ENCODE data around the gene TRIP6. TPM values are rescaled to one million over a fixed set of nuclear protein-coding genes. Genes with fewer than 3 reads are reported as not detected.

TRIP6 gene
- total RNA-seq, 4 donors from 2014 or later: 81.4 to 109 (median 93.7) TPM

DNA sequence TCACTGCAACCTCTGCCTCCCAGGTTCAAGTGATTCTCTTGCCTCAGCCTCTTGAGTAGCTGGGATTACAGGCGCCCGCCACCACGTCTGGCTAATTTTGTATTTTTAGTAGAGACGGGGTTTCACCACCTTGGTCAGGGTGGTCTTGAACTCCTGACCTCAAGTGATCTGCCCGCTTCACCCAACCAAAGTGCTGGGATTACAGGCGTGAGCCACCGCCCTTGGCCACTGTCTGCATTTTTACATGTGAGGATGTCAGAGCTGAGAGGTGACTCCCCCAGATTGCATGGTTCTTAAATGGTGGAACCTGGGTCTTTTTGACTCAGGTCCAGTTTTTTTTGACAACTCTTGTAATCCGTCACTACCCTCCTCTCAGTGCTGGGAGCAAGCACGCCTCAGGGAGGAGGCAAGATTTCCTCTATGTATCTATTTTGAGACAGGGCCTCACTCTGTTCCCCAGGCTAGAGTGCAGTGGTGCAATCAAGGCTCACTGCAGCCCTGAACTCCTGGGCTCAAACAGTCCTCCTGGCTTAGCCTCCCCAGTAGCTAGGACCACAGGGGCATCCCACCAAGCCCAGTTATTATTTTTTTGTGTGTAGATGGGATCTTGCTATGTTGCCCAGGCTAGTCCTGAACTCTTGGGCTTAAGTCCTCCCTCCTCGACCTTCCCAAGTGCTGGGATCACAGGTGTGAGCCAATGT lies 6.6 kb downstream of the TRIP6 start:
- no peaks in the 10 kb centered on the region for H3K9me3 ChIP-seq
- no peaks in the 10 kb centered on the region for H3K27me3 ChIP-seq
- intact Hi-C loops (cut with DNase I): no loop called here
- no peak for DNase-seq
- H3K4me1 ChIP-seq: peaks cover 13 to 61% (median 45%) of the 10 kb centered on the region in 3 donors
- TF ChIP-seq CTCF (IDR thresholded peaks at IDR 0.05) (no peak), POLR2A (IDR thresholded peaks at IDR 0.05) (no peak)
- H3K27ac ChIP-seq: peak overlapping the region; percentile 97 to 99 (median 98)
- H3K4me3 ChIP-seq: peak overlapping the region in 3 of 4 donors; percentile 86 to 100 (median 92)
- peaks cover 7 to 76% (median 8%) of the 10 kb centered on the region in 3 donors for H3K36me3 ChIP-seq
- 89 to 91% methylated on average over 8 to 10 of the region's 10 CpGs for WGBS, 2 donors

DNA sequence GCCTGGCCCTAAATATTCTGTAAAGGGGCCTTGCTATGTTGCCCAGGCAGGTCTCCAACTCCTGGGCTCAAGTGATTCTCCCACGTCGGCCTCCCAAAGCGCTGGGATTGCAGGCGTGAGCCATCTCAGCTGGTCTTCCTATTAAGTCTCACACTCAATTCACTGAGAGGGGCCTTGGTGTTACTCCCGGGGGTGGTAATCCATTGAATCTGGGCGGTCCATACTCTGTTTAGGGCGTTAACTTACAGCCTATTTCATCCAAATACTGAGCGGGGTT lies 7.1 kb downstream of the TRIP6 start:
- Histone ChIP-seq H3K36me3 (peaks cover 7 to 77% (median 8%) of the 10 kb centered on the region in 3 donors), H3K4me1 (peaks cover 8 to 61% (median 40%) of the 10 kb centered on the region in 3 donors)
- 28% methylated on average over 6 of the region's 8 CpGs; no CpG with 5 or more reads in 1 of the 2 donors for WGBS, 2 donors

DNA sequence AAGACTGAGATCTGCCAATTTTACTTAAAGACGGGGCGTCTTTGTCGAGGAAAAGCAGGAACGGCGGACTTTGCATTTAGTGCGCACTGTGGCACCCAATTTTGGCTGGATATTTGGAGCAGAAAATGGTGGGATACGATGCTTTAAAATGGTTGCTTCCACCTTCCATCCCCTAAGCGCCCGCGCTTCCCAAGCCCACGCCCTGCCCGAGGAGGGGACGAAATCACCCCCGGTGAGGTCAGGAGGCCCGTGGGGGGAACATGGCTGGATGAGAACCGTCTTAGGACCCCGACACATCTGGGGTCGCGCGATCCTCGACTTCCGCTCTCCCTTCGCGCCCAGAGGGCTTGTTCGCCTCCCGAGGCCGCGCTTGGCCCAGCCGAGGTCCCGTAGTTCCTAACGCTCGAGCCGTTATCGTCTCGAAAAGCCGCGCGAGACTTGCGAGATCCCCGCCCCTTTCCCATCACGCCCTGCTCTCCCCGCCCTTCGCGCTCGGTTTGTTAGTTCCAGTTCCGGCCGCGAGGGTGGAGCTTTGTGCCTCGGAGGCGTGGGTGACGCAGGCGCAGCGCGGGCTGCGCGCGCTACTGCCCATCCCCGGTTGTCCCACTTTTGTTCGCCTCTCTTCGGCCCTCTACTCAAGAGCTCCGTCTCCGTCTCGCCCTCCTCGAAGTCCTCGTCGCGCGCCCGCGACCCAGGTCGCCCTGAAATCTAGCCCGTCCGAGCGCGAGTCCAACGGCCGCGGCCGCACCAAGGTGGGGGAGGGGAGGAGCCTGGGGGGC lies 7.6 kb downstream of the TRIP6 start, which contains the start of gene SRRT:
Gene SRRT, plus strand, starts transcription at position 527 of the 779 bp plus-strand sequence. CDS start 488 bp downstream, outside the sequence.
- Histone ChIP-seq H3K36me3 (peaks cover 7 to 78% (median 8%) of the 10 kb centered on the region in 3 donors), H3K4me1 (peaks cover 8 to 59% (median 36%) of the 10 kb centered on the region in 3 donors), H3K9me3 (no peaks in the 10 kb centered on the region), H3K27ac (peak within 1 kb of the TSS; percentile 97 to 99 (median 98)), H3K27me3 (no peaks in the 10 kb centered on the region), H3K4me3 (peak within 1 kb of the TSS; percentile 86 to 100 (median 96))
- TF ChIP-seq POLR2A (IDR thresholded peaks at IDR 0.05): peak in 3 of 4 donors; percentile 74 to 96 (median 90)
- peak; percentile 42 to 87 (median 70) for TF ChIP-seq CTCF (IDR thresholded peaks at IDR 0.05)
- DNase-seq: peak; percentile 95
- WGBS, 2 donors: 0 to 1% methylated on average over 6 to 43 of the region's 79 CpGs
- intact Hi-C loops (cut with DNase I): no loop called here

More for the DNA sequence above, 7.1 kb downstream of the TRIP6 start:
- peak overlapping the region; percentile 86 to 100 (median 96) for H3K4me3 ChIP-seq
- TF ChIP-seq POLR2A (IDR thresholded peaks at IDR 0.05) (no peak), CTCF (IDR thresholded peaks at IDR 0.05) (no peak)
- H3K9me3 ChIP-seq: no peaks in the 10 kb centered on the region
- intact Hi-C loops (cut with DNase I): no loop called here
- no peak for DNase-seq
- H3K27me3 ChIP-seq: no peaks in the 10 kb centered on the region
- peak overlapping the region; percentile 97 to 99 (median 98) for H3K27ac ChIP-seq

DNA sequence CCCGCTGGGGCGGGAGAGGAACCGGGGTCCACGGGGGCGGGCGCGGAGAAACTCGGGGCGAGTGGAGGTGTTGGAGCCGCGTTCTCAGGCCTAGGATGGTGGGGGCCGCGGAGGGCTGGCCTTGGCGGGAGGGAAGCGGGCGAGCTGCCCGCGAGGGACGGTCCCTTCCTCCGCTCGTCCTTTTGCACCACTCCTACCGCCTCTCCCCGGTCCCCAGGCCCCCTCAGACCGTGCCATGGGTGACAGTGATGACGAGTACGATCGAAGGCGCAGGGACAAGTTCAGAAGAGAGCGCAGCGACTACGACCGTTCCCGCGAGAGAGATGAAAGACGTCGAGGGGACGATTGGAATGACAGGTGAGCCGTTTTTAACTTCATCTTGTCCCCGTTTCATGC lies 8.2 kb downstream of the TRIP6 start:
- DNase-seq: no peak
- peak overlapping the region; percentile 86 to 100 (median 96) for H3K4me3 ChIP-seq
- H3K27ac ChIP-seq: peak overlapping the region; percentile 97 to 99 (median 98)
- H3K4me1 ChIP-seq: peaks cover 8 to 60% (median 36%) of the 10 kb centered on the region in 3 donors
- intact Hi-C loops (cut with DNase I): no loop called here
- WGBS, 2 donors: 0% methylated on average over 11 to 21 of the region's 39 CpGs
- no peak for TF ChIP-seq CTCF (IDR thresholded peaks at IDR 0.05)
- no peak for TF ChIP-seq POLR2A (IDR thresholded peaks at IDR 0.05)
- H3K27me3 ChIP-seq: no peaks in the 10 kb centered on the region
- H3K9me3 ChIP-seq: no peaks in the 10 kb centered on the region
- peaks cover 7 to 78% (median 8%) of the 10 kb centered on the region in 3 donors for H3K36me3 ChIP-seq

DNA sequence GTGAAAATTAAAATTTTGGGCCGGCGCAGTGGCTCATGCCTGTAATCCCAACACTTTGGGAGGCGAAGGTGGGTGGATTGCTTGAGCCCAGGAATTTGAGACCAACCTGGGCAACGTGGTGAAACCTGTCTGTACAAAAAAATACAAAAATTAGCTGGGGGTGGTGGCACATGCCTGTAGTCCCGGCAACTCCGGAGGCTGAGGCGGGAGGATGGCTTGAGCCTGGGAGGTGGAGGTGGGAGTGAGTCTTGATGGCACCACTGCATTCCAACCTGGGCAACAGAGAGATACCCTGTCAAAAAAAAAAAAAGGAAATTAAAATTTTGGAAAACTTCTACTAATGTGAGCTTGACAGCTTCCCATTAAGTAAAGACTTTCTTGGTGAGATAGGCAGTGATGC lies 10.8 kb downstream of the TRIP6 start:
- no peak for DNase-seq
- WGBS, 2 donors: 51 to 73% methylated on average over 4 to 7 of the region's 7 CpGs
- Histone ChIP-seq H3K36me3 (peaks cover 11 to 78% (median 20%) of the 10 kb centered on the region in 3 donors), H3K4me3 (no peak overlapping the region), H3K27ac (peak overlapping the region in 1 of 4 donors; percentile 1), H3K9me3 (no peaks in the 10 kb centered on the region), H3K4me1 (peaks cover 8 to 65% (median 36%) of the 10 kb centered on the region in 3 donors), H3K27me3 (no peaks in the 10 kb centered on the region)
- no peak for TF ChIP-seq CTCF (IDR thresholded peaks at IDR 0.05)
- no peak for TF ChIP-seq POLR2A (IDR thresholded peaks at IDR 0.05)
- intact Hi-C loops (cut with DNase I): no loop called here
